CD4-positive, alpha-beta T cell treated with Interleukin-4 for 4 hours (primary cell): ENCODE measurements around the gene SYNDIG1.

Source experiments
- DNase-seq: peaks from one replicate; pipeline ENCODE4 v3.0.0-alpha.2; 2020

SYNDIG1 gene

GRCh38 chr20:24531631-24532419 is 62.4 kb downstream of the SYNDIG1 start:
- no peak for DNase-seq

DNA sequence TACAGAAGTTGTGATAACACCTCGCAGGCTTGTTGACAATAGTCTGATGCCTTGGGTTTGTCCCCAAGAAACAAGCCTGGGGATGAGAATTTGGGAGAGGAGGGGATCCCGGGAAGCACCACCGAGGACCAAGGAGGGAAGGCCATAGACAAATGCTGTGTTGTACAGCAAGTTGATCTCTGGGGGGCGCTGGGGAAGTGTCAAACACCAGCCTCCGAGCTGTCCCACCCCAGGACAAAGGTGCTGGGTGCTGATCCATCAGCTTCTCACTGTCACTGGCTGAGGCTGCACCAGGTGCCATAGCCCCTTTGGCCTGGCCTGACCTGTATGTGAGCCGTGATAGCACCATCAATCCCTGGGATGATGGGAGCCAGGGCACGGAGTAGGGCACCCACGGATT is 64.0 kb downstream of the SYNDIG1 start:
- no peak for DNase-seq

- DNase-seq = no peak
Observed at GRCh38 chr20:24534282-24534681, 64.9 kb downstream of the SYNDIG1 start.

DNA sequence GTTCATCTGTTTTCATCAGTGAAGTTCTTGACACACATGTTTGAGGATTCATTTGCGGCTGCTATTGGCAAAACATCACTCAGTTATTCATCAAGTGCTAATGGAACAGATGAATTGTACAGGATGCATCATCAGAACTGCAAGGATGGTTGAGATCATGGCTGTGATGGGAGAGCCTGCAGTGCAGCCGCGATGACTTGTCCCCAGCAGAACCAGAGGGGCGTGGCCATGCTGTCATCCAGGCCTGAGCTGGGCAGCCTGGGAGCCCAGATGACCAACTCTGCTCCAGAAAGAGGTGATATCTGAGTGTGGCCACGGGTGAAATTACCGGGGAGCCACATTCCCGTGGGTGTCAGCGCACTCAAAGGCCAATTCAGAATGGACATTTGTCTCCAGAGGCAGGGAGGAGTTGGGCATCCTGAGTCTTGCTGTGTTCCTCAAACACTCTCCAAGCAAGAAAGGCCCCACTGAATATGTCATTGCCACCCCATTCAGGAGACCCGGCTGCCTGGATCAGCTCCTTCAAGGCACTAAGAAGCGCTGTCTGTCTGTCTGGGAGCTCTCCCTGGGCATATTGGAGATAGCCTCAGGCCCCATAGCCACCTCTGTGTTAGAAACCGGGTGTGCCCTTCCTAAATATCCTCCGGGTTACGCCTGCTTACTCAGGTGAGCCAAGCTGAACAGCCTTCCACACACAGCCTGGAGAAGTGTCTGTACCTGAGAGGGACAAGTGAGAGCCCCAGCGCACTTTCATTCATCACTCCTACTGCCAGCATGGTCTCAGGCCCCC is 66.7 kb downstream of the SYNDIG1 start:
- no peak for DNase-seq

- no peak for DNase-seq
Observed at GRCh38 chr20:24537210-24537609, 67.8 kb downstream of the SYNDIG1 start.

DNA sequence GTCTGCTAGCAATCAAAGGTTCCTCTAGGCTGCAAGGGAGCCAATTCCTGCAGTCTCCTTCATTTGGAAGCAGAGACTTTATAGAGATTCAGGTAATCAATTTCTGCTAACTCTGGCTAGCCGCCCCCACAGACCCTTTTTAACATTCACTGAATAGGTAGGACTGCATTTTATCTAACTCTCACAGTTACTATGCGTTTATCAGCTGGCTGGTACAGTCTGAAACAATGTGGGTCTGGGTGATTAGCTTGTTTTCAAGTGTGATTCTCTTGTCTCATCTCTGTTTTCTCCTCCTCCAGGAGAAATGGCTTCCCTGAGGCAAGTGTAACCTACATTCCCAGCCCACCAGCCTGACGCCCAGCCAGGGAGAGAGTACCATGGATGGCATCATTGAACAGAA is 73.3 kb downstream of the SYNDIG1 start:
- DNase-seq = no peak

GRCh38 chr20:24543168-24543567 is 73.7 kb downstream of the SYNDIG1 start:
- no peak for DNase-seq

DNA sequence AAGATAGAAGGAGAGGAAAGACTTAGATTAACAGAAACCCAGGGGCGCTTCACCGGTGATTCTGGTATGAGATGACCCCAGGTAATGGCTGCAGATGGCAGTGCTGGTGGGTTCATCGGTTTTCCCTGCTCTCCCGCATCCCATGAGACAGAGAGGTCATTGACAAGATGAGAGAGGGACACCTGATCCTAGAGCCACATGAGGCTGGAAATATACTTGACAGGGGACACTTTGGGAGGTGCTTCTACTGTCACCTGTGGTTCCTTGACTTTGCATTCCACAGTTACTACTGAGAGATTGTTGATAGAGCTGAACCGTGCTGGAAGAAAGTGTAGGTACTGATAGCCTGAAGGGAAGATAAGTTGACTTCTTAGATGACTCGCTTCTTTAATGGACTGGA is 74.3 kb downstream of the SYNDIG1 start:
- DNase-seq = no peak

DNA sequence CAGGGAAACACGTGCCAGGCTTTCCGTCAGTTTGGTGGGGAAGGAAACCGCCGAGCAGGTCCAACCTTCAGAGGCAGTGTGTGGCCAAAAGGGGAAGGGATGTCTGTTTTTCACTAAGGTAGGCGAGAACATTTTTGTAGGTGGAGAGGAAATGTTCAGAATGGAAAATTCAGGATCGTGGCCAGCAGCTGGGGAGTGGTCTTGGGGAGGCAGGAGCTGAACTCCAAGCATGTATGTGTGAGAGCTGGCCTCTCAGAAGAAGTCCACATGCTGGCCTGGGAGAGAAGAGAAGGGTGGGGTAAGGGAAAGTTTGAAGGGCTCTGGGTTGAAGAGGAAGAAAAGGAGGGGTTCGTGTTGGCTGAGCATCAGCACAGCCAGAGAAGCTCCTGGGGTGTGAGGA is 74.9 kb downstream of the SYNDIG1 start:
- DNase-seq = no peak

DNA sequence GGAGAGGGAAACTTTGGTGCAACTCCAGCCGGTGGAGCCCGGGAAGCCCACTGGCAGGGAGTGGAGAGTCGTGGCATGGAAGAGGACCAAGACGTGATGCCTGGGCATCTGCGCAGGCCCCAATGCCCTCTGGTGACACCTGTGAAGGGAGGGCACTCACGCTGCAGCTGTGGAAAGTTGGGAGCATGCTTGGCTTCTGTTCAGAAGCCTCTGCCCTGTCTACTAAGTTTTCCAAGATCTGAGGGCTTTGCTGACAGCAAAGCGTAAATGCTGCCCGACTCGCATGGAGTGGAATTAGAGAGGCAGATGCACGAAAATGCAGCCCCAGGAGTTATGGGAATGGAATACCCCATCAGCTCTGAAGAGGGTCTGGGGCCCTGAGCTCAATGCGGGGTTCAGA is 75.7 kb downstream of the SYNDIG1 start:
- DNase-seq = no peak

- no peak for DNase-seq
Observed at GRCh38 chr20:24546232-24546892, 76.9 kb downstream of the SYNDIG1 start.

- no peak for DNase-seq
Observed at GRCh38 chr20:24547967-24548366, 78.5 kb downstream of the SYNDIG1 start.

- DNase-seq = no peak
Observed at GRCh38 chr20:24559114-24559732, 89.8 kb downstream of the SYNDIG1 start.

GRCh38 chr20:24560571-24561491 is 91.4 kb downstream of the SYNDIG1 start:
- DNase-seq = no peak

DNA sequence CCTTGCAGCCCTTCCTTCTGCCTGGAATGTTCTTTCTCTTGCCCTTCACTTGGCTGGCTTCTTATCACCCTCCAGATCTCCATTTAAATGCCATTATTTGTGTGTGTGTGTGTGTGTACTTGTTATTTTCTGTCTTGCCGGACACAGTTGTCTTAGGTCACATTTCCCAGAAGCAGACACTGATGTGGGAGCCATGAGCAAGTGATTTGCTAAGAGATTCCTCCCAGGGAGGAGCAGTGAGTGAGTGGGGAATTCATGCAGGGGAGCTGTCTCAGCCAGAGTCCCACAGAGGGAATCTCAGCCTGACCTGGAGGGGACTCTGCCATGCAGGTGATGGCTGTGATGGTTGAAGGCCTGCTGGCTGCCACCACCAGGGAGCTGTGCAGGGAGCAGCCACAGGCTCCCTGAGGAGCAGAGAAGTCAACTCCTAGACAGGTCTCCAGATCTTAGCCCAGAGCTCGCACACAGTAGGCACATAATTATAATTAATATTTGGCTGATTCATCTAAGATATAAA is 96.5 kb downstream of the SYNDIG1 start:
- DNase-seq = no peak

- DNase-seq = no peak
Observed at GRCh38 chr20:24566656-24567055, 97.2 kb downstream of the SYNDIG1 start.

DNA sequence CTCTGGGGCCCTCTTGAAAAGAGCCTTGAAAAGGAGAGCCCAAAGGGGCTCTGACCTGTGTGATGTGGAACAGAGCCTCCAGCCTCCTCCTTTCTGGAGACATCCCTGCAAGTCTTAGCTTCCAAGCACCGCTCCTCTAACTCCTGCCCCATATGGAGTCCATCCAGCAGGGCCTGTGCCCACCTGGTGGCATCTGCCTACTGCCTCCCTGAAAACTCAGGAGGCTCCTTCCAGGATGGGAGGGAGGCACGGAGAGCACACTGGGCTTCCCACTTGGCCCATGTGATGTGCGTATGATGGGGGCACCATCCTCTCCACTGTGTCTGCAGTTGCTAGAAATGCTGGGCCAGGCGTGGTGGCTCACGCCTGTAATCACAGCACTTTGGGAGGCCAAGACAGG is 98.1 kb downstream of the SYNDIG1 start:
- DNase-seq = no peak

DNA sequence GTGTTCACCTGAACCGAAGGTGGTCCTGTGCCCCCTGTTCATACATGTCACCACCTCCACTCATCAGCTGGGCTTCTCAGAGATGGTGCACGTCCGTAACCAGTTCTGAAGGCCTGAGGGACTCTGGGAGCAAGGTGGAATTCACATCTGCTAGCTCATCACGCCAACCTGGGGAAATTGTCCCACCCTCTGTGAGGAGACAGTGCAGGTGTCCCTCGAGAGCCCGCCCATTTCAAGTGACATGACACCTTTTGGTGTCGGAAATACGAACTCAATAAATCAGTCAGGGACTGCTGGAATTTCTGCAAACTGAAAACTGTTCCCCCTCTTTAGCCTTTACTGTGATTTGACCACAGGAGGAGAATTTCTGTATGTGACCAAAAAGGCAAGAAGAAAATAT is 99.4 kb downstream of the SYNDIG1 start:
- no peak for DNase-seq

- DNase-seq = no peak
Observed at GRCh38 chr20:24571159-24571558, 101.7 kb downstream of the SYNDIG1 start.

- DNase-seq = no peak
Observed at GRCh38 chr20:24572140-24572539, 102.7 kb downstream of the SYNDIG1 start.

DNA sequence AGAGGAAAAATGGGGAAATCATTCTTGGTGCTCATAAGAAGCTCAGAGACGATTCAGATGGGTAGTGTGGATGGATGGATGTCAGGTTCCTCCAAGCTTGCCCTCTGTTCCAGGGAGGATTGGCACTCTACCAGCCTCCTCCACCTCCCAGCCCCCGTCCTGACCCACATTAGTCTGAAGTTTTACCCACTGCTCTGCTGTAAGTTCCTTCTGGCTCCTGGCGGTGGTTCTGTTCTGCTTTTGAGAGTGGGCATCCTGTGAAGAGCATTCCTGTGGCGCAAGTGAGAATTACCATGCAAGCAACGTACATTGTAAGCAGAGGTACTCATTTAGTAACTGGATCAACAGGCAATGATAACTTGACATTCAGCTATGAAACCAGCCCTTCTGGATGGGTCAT is 103.4 kb downstream of the SYNDIG1 start:
- DNase-seq = no peak

DNA sequence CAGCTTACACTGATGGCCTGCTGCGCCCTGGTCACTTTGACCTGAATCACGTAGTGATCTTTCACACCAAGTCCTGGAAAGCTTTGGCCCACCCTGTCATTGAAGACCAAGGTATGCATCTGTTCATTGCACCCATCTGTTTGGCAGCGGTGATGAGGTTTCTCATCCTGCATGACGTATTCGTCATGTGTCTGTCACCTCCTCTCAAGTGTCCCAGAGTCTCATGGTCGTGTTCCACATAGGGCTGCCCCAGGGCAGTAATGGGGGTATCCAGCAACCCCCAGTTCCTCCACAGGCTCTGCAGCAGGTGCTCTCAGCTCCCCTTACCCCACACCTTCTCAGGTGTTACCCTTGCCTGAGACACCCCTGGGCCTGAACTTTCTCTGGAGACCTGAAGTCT is 104.1 kb downstream of the SYNDIG1 start:
- DNase-seq = no peak
